GM21390 (cell line): Measurements from ENCODE around the gene SPOCK2.

Experiments used
- ATAC-seq: cut with Tn5 transposase; IDR thresholded peaks from one replicate; pipeline ENCODE4 v1.9.1; 2021; ENCODE audit not compliant: unreplicated experiment

Gene SPOCK2

DNA sequence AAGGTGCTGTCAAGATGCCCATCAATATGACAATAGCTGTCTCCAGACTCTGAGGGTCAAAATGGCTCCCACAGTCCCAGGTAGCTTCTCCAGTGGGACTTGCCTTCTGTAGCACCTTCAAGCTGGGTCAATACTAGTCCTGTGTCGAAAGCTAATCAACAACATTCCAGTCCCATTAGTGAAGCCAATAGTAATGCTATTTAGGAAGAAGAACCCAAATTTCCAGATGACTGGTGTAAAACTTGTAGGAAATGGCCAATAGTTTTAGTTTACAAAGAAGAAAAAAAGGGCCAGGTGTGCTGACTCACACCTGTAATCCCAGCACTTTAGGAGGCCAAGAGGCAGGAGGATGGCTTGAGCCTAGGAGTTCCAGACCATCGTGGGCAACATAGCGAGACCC, 2.0 kb upstream of the SPOCK2 start:
- no peak for ATAC-seq

DNA sequence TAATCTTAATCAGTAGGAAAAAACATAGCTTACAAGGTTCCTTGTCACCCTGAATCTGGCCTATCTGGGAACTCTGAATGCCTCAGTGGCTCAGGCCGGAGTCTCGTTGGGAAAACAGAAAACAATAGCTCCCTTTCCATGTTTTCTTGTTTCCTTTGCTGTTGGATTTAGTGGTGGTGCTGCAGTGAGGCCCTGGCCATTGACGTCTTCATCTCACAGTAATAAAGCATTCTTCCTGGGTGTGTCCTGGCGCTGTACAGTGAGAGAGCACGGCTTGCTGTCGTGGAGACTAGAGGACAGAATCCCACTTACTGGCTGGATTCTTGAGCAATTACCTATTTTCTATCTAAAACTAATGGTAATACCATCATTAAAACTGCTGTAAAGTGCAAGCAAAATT, 1.3 kb upstream of the SPOCK2 start:
- no peak for ATAC-seq

GRCh38 chr10:72088889-72089575, 681 bp upstream of the SPOCK2 start:
- no peak for ATAC-seq

DNA sequence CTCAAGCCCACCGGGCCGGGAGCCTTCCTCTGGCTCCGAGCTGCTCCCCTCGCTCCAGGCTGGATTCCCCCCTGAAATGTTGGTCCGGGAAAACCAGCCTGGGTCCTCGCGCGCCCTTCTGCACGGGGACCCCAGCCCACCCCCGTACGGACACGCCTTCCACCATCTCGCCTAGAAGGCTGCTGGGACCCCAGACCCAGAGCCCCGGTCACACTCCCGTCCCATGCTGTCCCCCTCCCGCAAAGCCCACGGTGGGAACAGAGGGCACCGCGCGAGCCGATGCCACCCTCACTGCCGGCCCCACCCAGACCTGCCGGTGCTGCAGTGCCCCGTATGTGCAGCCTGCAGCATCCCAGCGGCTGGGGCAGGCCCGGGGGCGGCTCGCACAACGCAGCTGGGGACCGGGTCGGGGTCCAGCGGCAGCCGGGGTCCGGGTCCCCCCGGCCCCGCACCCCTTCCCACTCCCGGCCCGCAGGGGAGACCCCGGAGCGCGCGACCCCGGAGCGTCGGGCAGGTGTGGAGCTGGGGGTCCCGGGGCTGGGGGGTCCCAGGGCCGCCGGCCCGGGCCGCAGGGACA, 871 bp downstream of the SPOCK2 start:
- ATAC-seq = no peak

GRCh38 chr10:72086466-72087391, 1.6 kb downstream of the SPOCK2 start:
- ATAC-seq = no peak

- ATAC-seq = no peak
Measured at GRCh38 chr10:72085864-72086465, 2.4 kb downstream of the SPOCK2 start.

GRCh38 chr10:72085166-72085565, 3.2 kb downstream of the SPOCK2 start:
- ATAC-seq = no peak

DNA sequence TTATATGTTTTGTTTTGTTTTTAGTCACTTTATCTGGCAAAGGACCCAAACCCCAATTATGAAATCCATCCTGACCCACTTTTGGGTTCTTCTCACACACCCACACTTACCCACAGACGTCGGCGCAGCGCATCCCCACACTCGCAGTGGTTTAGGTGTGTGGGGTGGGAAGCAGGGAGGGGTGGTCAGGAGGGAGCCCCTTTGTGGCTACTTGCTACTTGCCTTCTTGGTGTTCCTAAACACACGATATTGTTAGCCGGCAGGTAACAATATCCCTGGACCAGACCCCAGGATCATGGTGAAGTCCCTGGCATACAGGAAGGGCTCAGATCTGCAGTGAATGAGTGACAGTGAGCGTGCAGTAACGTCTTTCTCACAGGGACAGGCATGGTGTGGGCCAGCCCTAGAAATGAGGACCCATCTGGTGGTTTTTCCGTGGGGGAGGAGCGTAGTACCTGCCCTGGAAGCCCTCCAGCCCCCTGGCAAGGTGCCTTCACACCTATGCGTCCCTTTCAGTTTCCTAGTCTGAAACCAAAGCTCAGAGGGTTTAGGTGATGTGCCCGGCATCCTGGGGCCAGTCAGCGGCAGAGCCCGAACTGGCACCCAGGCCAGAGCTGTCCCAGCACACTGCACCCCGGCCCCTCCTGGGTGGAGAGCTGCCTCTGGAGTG, 4.4 kb downstream of the SPOCK2 start:
- ATAC-seq = no peak

- ATAC-seq = no peak
Measured at GRCh38 chr10:72082856-72083789, 5.2 kb downstream of the SPOCK2 start.

- ATAC-seq = no peak
Measured at GRCh38 chr10:72081772-72082590, 6.4 kb downstream of the SPOCK2 start.

GRCh38 chr10:72081210-72081609, 7.1 kb downstream of the SPOCK2 start:
- ATAC-seq = no peak

DNA sequence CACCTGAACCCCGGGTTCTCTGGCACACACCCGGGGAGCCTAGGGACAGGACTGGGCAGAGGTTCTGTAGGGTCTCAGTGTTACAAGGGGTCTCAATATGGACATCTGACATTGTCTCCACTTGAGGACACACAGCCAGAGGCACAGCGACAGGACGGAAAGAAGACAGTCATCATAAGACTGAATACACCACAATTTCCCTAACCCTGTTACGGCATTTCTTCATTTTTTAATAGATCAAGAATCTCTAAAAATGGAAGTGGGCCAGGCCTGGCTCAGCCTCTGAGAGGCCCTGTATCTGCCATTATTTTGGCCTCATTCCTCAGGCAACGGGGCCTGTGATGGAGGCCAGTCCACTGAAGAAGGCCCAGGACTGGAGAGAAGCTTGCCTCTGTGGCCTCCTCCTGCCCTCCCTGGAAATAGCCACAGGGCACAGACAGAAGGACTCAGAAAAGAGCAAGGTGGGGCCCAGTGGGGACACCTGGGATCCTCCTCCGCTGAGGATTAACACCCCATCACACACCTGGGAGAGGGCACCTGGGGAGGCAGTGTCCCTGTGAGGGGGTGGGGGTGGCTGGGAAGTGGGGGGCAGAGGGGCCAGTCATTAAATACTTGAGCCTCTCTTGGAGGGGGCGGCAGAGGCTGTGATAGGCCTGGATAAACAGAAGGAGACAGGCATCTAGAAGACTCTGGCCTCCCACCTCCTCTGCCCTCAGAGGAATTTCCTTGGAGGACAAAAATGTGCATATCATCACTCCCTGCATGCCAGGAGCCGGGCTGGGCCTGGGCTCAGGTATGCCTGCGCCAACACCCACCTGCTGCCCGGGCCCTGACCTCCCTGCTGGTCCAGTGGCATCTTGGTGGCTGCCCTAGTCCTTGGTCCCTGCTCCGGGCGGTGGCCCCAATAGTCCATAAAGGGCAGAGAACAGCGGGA, 8.0 kb downstream of the SPOCK2 start:
- no peak for ATAC-seq

DNA sequence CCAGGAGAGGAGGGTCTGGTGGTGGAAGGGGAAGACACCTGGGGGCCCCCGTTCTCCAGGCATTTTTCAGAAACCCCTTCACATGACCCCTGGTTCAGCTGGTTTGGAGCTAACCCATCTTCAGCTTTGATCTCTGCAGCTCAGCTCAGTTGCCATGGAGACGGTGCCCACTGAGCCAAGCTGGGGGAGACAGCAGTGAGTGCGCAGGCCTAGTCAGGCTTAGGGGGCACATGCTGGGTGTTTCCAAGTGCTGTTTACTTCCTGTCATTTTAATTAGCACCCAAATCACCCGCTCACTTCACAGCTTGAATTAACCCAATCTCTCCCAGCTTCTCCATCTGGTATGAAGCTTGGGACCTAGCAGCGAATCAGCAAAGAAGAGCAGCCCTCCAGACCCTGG, 9.0 kb downstream of the SPOCK2 start:
- no peak for ATAC-seq

GRCh38 chr10:72077275-72077990, 10.9 kb downstream of the SPOCK2 start:
- ATAC-seq = no peak

DNA sequence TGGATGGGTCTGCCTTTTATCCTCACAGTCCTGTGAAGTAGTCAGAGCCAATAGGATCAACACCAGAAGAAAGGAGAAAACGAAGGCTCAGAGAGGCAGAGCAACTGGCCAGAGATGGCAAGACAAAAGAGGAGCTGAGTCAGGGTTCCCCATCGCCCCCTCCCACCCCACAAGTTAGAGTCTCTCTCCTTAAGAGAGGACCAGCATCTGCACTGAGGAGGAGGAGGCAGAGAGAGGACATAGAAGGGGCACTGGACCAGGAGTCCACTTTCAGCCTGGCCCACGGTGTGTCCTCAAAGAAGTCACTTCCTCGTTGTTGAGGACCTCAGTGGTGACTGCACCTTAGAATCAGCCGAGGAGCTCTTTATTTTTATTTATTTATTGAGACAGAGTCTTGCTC, 11.6 kb downstream of the SPOCK2 start:
- no peak for ATAC-seq

DNA sequence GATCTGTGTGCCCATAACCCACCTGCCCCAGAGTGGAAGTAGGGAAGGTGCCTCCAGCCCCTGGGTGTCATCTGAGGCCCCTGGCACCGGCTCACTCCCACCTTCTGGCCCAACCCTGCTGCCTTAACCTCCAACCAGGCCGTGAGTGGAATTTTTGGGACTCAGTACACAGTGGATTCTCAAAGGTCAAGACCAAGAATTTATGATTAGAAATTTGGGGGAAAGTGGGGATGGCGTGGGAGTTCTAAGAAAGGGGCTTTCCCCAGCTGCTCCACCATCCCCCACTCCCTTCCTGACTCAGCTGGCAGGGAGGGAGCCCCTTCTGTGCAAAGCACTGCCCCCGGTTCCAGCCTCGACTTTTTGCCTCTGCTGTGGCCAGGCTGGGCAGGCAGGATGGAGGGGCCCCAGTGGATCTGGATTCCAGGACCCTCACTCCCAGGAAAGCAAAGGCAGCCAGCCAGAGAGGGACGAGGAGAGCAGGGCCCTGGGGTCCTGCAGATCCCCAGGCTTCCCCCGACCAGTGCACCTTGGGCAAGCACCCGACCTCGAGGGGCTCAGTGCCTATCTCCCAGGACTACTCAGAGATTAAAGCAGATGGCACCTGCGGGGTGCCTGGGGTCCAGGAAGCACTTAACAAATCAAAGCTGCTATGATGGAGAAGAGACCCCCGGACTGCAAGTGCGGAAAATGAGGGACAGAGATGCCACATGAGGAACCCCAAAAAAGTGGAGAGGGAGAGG, 12.8 kb downstream of the SPOCK2 start:
- no peak for ATAC-seq
